Mesothelial cell of epicardium (in vitro differentiated cells): ENCODE results near the gene MARK3. TPM values are rescaled to one million over a fixed set of nuclear protein-coding genes. Genes with fewer than 3 reads are reported as not detected.

Experiments used
- DNase-seq, 2 experiments: peaks; one replicate each; pipeline ENCODE4 v3.0.0; 2021; ENCODE audit warnings: low spot score in 2 of 2; ENCODE audit not compliant: unreplicated experiment in 2 of 2
- H3K27ac Mint-ChIP-seq: 2 replicates; pipeline ENCODE4 v1.8.0; 2021; ENCODE audit warnings: mixed read lengths
- H3K27me3 Mint-ChIP-seq: 2 replicates; pipeline ENCODE4 v1.8.0; 2021; ENCODE audit warnings: low read depth, mixed read lengths
- H3K36me3 Mint-ChIP-seq: 2 replicates; pipeline ENCODE4 v1.8.0; 2021; ENCODE audit warnings: mixed read lengths
- H3K4me1 Mint-ChIP-seq: 2 replicates; pipeline ENCODE4 v1.8.0; 2021; ENCODE audit warnings: mixed read lengths
- H3K4me3 Mint-ChIP-seq: 2 replicates; pipeline ENCODE4 v1.8.0; 2021; ENCODE audit warnings: mild to moderate bottlenecking, moderate library complexity, mixed read lengths
- H3K9me3 Mint-ChIP-seq: 2 replicates; pipeline ENCODE4 v1.8.0; 2021; ENCODE audit warnings: mixed read lengths
- total RNA-seq: library from RNA; stranded (reverse); gene quantifications from 3 replicates; pipeline ENCODE4 v1.2.1, GENCODE V29; 2021
- TF ChIP-seq, protein P1 (sequence below): fragments of 200-600 bp; sonication (generic); IDR thresholded peaks from one replicate; pipeline ENCODE4 v1.5.0; 2021; ENCODE audit warnings: antibody characterized with exemption; ENCODE audit not compliant: unreplicated experiment

MARK3 gene
- total RNA-seq, 1 donor from 2014 or later: 125 TPM

DNA sequence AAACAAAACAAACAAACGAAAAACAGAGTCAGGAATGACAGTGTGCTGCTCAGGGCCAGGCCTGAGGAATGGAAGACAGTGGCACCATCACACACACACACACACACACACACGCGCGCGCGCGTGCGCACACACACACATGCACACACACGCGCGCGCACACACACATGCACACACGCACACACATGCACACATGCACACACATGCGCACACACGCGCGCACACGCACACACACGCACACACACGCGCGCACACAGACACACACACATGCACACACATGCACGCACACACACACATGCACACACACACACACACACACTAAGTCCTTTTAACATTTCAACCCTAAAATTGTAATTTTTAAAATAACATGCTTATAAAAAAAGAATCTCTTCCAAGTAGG, 13.2 kb upstream of the MARK3 start:
- no peaks in the 10 kb centered on the region for H3K9me3 Mint-ChIP-seq
- H3K36me3 Mint-ChIP-seq: no peaks in the 10 kb centered on the region
- peaks cover 4% of the 10 kb centered on the region for H3K27me3 Mint-ChIP-seq
- H3K4me3 Mint-ChIP-seq: no peak overlapping the region
- no peaks in the 10 kb centered on the region for H3K4me1 Mint-ChIP-seq
- no peak overlapping the region for H3K27ac Mint-ChIP-seq
- no peak for DNase-seq
- TF ChIP-seq, protein P1, sequence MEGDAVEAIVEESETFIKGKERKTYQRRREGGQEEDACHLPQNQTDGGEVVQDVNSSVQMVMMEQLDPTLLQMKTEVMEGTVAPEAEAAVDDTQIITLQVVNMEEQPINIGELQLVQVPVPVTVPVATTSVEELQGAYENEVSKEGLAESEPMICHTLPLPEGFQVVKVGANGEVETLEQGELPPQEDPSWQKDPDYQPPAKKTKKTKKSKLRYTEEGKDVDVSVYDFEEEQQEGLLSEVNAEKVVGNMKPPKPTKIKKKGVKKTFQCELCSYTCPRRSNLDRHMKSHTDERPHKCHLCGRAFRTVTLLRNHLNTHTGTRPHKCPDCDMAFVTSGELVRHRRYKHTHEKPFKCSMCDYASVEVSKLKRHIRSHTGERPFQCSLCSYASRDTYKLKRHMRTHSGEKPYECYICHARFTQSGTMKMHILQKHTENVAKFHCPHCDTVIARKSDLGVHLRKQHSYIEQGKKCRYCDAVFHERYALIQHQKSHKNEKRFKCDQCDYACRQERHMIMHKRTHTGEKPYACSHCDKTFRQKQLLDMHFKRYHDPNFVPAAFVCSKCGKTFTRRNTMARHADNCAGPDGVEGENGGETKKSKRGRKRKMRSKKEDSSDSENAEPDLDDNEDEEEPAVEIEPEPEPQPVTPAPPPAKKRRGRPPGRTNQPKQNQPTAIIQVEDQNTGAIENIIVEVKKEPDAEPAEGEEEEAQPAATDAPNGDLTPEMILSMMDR: no peak

GRCh38 chr14:103372552-103373304, 12.5 kb upstream of the MARK3 start:
- Mint-ChIP-seq H3K27ac (no peak overlapping the region), H3K27me3 (peaks cover 4% of the 10 kb centered on the region), H3K4me3 (no peak overlapping the region), H3K36me3 (no peaks in the 10 kb centered on the region), H3K4me1 (no peaks in the 10 kb centered on the region), H3K9me3 (no peaks in the 10 kb centered on the region)
- TF ChIP-seq, protein P1: no peak
- DNase-seq: no peak

DNA sequence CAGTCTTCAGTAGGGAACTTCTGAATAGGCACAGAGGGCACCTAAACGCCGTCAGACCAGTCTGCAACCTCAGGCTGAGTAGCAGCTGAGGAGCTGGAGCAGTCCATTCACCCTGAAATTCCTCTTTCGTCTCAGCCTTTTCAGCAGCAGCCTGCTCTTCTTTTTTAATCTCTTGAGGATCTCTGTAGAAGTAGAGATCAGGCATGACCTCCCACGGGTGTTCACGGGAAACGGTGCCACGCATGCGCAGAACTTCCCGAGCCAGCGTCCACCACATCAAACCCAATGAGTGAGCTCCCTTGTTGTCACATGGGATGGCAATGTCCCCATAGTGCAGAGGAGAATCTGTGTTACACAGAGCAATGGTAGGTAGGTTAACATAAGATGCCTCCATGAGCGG, 11.1 kb upstream of the MARK3 start:
- no peak overlapping the region for H3K4me3 Mint-ChIP-seq
- peaks cover 7% of the 10 kb centered on the region for H3K27me3 Mint-ChIP-seq
- no peaks in the 10 kb centered on the region for H3K36me3 Mint-ChIP-seq
- H3K4me1 Mint-ChIP-seq: no peaks in the 10 kb centered on the region
- no peaks in the 10 kb centered on the region for H3K9me3 Mint-ChIP-seq
- H3K27ac Mint-ChIP-seq: no peak overlapping the region
- DNase-seq: no peak
- TF ChIP-seq, protein P1: no peak

- Mint-ChIP-seq H3K4me3 (no peak overlapping the region), H3K36me3 (no peaks in the 10 kb centered on the region), H3K27ac (no peak overlapping the region), H3K9me3 (peaks cover 6% of the 10 kb centered on the region), H3K4me1 (no peaks in the 10 kb centered on the region), H3K27me3 (peaks cover 21% of the 10 kb centered on the region)
- DNase-seq: no peak
- TF ChIP-seq, protein P1: no peak
Observed at GRCh38 chr14:103377522-103378037, 7.6 kb upstream of the MARK3 start.

GRCh38 chr14:103378038-103378854, 7.0 kb upstream of the MARK3 start:
- Mint-ChIP-seq H3K9me3 (peaks cover 6% of the 10 kb centered on the region), H3K36me3 (no peaks in the 10 kb centered on the region), H3K27me3 (peaks cover 24% of the 10 kb centered on the region), H3K27ac (no peak overlapping the region), H3K4me3 (no peak overlapping the region), H3K4me1 (no peaks in the 10 kb centered on the region)
- TF ChIP-seq, protein P1: no peak
- DNase-seq: no peak
